GM13976 (cell line): ENCODE results near the gene USE1.

Experiments used
- DNase-seq: peaks from one replicate; pipeline ENCODE4 v3.0.0; 2012; ENCODE audit warnings: low spot score
- in situ Hi-C: fragments of 300-500 bp; cut with MboI; formaldehyde crosslinking; loops from one replicate; pipeline ENCODE4 v1.12.0; 2022; ENCODE audit warnings: low sequenced_read_pairs, mixed read lengths, inconsistent platforms; ENCODE audit not compliant: unreplicated experiment
- TF ChIP-seq, protein P1 (sequence below): IDR thresholded peaks from 2 replicates; pipeline ENCODE4 v1.5.1; 2012; ENCODE audit warnings: borderline replicate concordance, mild to moderate bottlenecking; ENCODE audit not compliant: insufficient read depth; ENCODE audit errors: extremely low read depth, missing control alignments, control extremely low read depth

USE1 gene

DNA sequence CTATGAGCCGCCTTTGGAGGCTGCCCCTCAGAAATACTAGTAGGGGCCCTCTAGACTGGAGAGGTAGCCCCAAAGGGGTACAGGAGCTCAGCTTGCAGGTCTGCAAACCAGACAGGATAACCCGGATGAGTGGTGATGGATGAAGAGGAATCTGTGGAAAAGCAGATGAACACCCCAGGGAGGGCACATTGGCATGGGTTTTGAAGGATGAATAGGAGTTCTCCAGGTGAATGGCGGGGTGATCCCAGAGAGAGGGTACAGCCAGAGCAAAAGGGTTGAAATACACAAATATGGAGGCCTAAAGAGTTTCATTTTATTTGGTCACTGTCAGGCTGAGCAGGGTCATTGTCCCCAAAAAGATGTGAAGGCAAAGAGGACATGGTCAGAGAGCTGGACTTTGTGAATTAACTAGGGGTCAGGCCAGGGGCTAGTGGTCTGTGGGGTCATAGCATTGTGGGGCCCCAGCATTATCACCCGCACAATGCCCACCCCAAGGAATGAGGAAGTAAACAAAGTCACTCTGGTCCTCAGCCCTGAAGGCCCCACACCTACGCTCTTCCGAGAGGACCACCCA is 25.8 kb downstream of the USE1 start:
- TF ChIP-seq, protein P1, sequence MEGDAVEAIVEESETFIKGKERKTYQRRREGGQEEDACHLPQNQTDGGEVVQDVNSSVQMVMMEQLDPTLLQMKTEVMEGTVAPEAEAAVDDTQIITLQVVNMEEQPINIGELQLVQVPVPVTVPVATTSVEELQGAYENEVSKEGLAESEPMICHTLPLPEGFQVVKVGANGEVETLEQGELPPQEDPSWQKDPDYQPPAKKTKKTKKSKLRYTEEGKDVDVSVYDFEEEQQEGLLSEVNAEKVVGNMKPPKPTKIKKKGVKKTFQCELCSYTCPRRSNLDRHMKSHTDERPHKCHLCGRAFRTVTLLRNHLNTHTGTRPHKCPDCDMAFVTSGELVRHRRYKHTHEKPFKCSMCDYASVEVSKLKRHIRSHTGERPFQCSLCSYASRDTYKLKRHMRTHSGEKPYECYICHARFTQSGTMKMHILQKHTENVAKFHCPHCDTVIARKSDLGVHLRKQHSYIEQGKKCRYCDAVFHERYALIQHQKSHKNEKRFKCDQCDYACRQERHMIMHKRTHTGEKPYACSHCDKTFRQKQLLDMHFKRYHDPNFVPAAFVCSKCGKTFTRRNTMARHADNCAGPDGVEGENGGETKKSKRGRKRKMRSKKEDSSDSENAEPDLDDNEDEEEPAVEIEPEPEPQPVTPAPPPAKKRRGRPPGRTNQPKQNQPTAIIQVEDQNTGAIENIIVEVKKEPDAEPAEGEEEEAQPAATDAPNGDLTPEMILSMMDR, result no peak
- in situ Hi-C loops, result loop anchor here (25.0 kb wide), 1 partner anchor 179 kb away; no protein-coding TSS in a partner anchor
- no peak for DNase-seq

GRCh38 chr19:17242431-17243208 is 27.5 kb downstream of the USE1 start:
- TF ChIP-seq, protein P1, result no peak
- DNase-seq, result no peak
- in situ Hi-C loops, result loop anchor here (25.0 kb wide), 1 partner anchor 180 kb away; no protein-coding TSS in a partner anchor

DNA sequence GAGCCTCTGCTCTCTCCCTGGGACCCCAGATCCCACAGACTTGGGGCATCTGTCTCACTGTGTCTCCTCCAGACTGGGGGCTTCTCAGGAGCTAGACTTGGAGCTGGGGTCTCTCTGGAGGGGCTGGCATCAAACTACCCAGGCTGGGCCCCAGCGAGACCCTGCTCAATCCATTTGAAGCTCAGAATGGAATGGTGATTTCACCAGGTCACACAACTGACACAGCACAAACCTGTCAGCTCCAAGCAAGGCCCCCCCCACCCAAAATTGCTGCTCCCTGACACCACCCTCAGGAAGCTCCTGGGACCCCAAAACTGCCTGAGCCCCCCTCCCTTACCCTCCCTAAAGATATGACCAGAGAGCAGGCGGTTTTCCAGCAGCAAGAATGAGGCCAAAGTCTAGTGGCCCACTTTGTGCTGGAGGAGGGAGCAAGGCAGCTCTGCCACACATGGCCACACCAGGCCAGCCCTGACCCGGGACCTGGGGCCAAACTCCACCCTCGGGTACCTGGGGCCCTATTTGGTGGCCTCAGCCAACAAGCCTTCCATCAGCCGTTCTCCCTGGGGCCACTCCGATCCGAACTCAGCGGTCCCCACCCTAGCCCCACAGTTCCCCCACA is 28.2 kb downstream of the USE1 start:
- no peak for DNase-seq
- TF ChIP-seq, protein P1, result no peak
- in situ Hi-C loops, result loop anchor here (25.0 kb wide), 1 partner anchor 181 kb away; no protein-coding TSS in a partner anchor

DNA sequence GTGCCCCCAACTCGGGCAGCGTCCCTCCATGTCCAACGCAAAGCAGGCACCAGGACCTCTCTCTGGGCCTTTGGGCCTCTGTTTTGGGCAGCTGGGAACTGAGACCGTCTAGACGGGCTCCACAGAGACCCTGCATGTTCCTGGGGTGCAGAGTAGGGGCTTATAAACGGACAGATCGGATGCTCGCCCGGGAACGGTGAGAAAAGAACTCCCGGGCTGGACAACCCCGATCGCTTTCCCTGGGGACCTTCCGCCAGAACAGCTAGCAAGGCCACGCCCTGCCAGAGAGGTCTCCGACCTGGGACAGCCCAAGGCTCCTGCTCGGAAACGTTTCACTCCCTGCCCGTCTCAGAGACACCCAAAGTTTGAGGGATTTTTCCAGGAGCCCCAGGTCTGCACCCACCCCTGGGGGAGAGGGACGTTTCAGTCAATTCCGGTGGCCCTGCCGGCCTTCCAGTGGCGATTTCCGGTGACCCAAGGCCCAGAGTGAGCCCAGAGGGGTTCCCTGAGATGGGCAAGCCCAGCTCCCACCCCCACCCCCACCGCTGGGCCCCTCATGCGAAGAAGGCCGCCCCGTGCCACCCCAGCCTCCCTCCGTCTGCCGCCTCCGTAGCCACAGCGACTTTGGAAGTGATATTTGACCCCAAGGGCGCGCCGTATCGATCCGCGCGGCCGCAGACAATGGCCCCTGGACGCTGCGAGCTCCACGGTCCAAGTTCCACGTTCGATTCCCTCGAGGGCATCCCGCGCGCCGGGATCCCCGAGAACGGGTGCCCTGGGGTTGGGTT is 28.9 kb downstream of the USE1 start:
- TF ChIP-seq, protein P1, result no peak
- in situ Hi-C loops, result loop anchor here (25.0 kb wide), 1 partner anchor 182 kb away; no protein-coding TSS in a partner anchor
- no peak for DNase-seq

DNA sequence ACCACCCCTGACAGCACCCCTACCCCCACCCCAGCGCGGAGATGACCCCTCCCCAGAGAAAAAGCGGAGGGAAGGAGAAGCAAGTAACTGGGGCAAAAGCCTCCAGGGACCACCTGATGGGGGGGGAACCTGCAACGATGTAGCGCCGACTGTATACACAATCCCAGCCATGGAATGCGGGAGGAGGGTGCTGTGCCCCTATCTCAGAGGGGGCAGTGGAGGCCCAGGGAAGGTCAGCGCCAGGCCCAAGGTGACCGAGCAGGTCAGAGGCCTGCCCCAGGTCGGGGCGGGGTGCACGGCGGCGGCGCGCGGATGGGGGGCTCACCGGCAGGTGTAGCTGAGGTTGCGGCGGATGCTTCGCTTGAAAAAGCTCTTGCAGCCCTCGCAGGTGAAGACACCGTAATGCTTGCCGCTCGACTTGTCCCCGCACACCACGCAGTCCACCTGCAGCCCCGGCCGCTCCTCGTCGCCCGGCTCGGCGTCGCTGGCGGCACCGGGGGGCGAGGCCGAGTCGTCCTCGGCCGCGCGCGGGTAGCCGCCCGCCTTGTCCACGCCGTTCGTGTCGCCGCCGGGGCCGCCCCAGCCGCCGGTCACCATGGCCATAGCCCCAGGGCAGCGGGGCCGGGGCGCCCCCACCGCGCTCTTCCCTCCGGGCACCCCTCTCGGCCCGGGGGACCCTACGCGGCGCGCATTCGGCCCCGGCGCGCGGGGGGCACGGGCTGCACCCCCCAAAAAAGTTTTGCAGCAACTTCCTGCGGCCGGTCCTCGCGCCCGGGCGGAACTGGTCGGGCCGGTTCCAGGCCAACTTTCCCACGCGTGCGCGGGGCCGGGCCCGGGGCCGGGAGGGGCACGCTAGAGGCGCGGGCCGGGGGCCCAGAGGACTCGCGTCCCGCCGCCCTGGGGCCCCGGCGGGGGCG is 29.7 kb downstream of the USE1 start:
- in situ Hi-C loops, result loop anchor here (25.0 kb wide), 1 partner anchor 183 kb away; no protein-coding TSS in a partner anchor
- DNase-seq, result no peak
- TF ChIP-seq, protein P1, result no peak
